Astrocyte (in vitro differentiated cells and primary cell): ENCODE measurements around the gene GRAP2. TPM values are rescaled to one million over a fixed set of nuclear protein-coding genes. Genes with fewer than 3 reads are reported as not detected.

Source experiments
- DNase-seq: peaks from one replicate; pipeline ENCODE4 v3.0.0-alpha.2; 2010; ENCODE audit warnings: low read depth
- FAIRE-seq: peaks from 2 replicates; lab custom pipeline; 2011; peaks lifted over from hg19 to GRCh38; lab: Jason Lieb, UNC
- H2AFZ ChIP-seq: 2 replicates; pipeline ENCODE4 v1.6.0; 2012; ENCODE audit warnings: low read depth, low read length, inconsistent platforms
- H3K27ac ChIP-seq: 2 replicates; pipeline ENCODE4 v1.5.1; 2011; ENCODE audit warnings: low read depth, low read length, inconsistent platforms
- H3K27me3 ChIP-seq: 2 replicates; pipeline ENCODE4 v1.6.0; 2011; ENCODE audit warnings: low read length, inconsistent platforms; ENCODE audit not compliant: insufficient read depth
- H3K36me3 ChIP-seq: 2 replicates; pipeline ENCODE4 v1.5.1; 2011; ENCODE audit warnings: low read length, inconsistent platforms; ENCODE audit not compliant: insufficient read depth
- H3K4me1 ChIP-seq: 2 replicates; pipeline ENCODE4 v1.5.1; 2011; ENCODE audit warnings: low read length, inconsistent platforms; ENCODE audit not compliant: insufficient read depth
- H3K4me2 ChIP-seq: 2 replicates; pipeline ENCODE4 v1.6.0; 2012; ENCODE audit warnings: low read length, inconsistent platforms
- H3K4me3 ChIP-seq: 2 replicates; pipeline ENCODE4 v1.5.1; 2011; ENCODE audit warnings: low read depth, mild to moderate bottlenecking, low read length, inconsistent platforms; ENCODE audit not compliant: insufficient read depth
- H3K79me2 ChIP-seq: 2 replicates; pipeline ENCODE4 v1.6.0; 2012; ENCODE audit warnings: mild to moderate bottlenecking, low read length, inconsistent platforms; ENCODE audit not compliant: insufficient read depth
- H3K9ac ChIP-seq: 2 replicates; pipeline ENCODE4 v1.6.0; 2012; ENCODE audit warnings: mild to moderate bottlenecking, low read length, inconsistent platforms
- H3K9me3 ChIP-seq: 2 replicates; pipeline ENCODE4 v1.5.1; 2012; ENCODE audit warnings: low read depth, mild to moderate bottlenecking, low read length, inconsistent platforms; ENCODE audit not compliant: insufficient read depth
- H4K20me1 ChIP-seq: 2 replicates; pipeline ENCODE4 v1.6.0; 2012; ENCODE audit warnings: low read length, inconsistent platforms; ENCODE audit not compliant: insufficient read depth
- H3K27ac Mint-ChIP-seq: one replicate; pipeline ENCODE4 v1.8.0; 2021; ENCODE audit warnings: mild to moderate bottlenecking, mixed read lengths; ENCODE audit not compliant: unreplicated experiment
- H3K27me3 Mint-ChIP-seq: one replicate; pipeline ENCODE4 v1.8.0; 2021; ENCODE audit warnings: low read depth, mixed read lengths; ENCODE audit not compliant: unreplicated experiment
- H3K36me3 Mint-ChIP-seq: one replicate; pipeline ENCODE4 v1.8.0; 2021; ENCODE audit warnings: low read depth, mixed read lengths; ENCODE audit not compliant: unreplicated experiment
- H3K4me1 Mint-ChIP-seq: one replicate; pipeline ENCODE4 v1.8.0; 2021; ENCODE audit warnings: low read depth, mixed read lengths; ENCODE audit not compliant: unreplicated experiment
- H3K4me3 Mint-ChIP-seq: one replicate; pipeline ENCODE4 v1.8.0; 2021; ENCODE audit warnings: mild to moderate bottlenecking, moderate library complexity, mixed read lengths; ENCODE audit not compliant: unreplicated experiment
- H3K9me3 Mint-ChIP-seq: one replicate; pipeline ENCODE4 v1.8.0; 2021; ENCODE audit warnings: mild to moderate bottlenecking, mixed read lengths; ENCODE audit not compliant: unreplicated experiment
- EZH2 ChIP-seq: IDR thresholded peaks from 2 replicates; pipeline ENCODE4 v1.6.1; 2012; ENCODE audit warnings: mild to moderate bottlenecking, low read length, inconsistent platforms; ENCODE audit not compliant: insufficient read depth
- total RNA-seq: library from RNA; stranded (reverse); gene quantifications from 2 replicates; pipeline ENCODE4 v1.2.1, GENCODE V29; 2021
- TF ChIP-seq, protein P1 (sequence below): IDR thresholded peaks from 2 replicates; pipeline ENCODE4 v1.5.1; 2011; ENCODE audit warnings: low read depth, mild to moderate bottlenecking, inconsistent platforms, low read length, moderate library complexity; ENCODE audit not compliant: insufficient read depth

The GRAP2 gene
- total RNA-seq, 1 donor from 2014 or later: 0.23 TPM

- H3K9ac ChIP-seq: no peak overlapping the region
- no peaks in the 10 kb centered on the region for H4K20me1 ChIP-seq
- H3K36me3 Mint-ChIP-seq: no peaks in the 10 kb centered on the region
Observed at GRCh38 chr22:39894554-39895092, 6.3 kb upstream of the GRAP2 start.

DNA sequence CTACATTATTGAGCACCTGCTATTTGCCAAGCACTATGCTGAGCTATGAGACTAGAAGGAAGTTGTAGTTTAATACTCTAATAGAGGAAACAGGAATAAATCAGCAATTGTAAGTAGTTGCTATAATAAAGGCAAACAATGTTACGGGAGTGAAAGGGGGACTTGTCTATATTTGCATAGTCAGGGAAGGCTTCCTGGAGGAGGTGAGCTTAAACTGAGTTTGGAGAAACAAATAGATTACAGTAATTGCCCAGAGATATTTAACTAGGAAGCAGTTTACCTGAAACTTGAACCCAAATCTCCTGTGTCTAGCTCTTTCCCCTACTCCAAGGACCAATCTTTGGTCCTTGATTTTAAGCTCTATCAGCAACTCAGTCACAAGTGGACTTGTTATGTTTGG is 5.2 kb upstream of the GRAP2 start:
- Mint-ChIP-seq H3K9me3 (no peaks in the 10 kb centered on the region), H3K27ac (no peak overlapping the region), H3K27me3 (peaks cover 4% of the 10 kb centered on the region), H3K36me3 (peaks cover 2% of the 10 kb centered on the region), H3K4me3 (no peak overlapping the region), H3K4me1 (peaks cover 4% of the 10 kb centered on the region)
- no peaks in the 10 kb centered on the region for H3K9me3 ChIP-seq
- no peak overlapping the region for H2AFZ ChIP-seq
- H3K27me3 ChIP-seq: peaks cover 21% of the 10 kb centered on the region
- FAIRE-seq: no peak
- no peak overlapping the region for H3K9ac ChIP-seq
- H3K4me3 ChIP-seq: no peak overlapping the region
- DNase-seq: no peak
- no peaks in the 10 kb centered on the region for H4K20me1 ChIP-seq
- no peak for TF ChIP-seq EZH2
- TF ChIP-seq, protein P1, sequence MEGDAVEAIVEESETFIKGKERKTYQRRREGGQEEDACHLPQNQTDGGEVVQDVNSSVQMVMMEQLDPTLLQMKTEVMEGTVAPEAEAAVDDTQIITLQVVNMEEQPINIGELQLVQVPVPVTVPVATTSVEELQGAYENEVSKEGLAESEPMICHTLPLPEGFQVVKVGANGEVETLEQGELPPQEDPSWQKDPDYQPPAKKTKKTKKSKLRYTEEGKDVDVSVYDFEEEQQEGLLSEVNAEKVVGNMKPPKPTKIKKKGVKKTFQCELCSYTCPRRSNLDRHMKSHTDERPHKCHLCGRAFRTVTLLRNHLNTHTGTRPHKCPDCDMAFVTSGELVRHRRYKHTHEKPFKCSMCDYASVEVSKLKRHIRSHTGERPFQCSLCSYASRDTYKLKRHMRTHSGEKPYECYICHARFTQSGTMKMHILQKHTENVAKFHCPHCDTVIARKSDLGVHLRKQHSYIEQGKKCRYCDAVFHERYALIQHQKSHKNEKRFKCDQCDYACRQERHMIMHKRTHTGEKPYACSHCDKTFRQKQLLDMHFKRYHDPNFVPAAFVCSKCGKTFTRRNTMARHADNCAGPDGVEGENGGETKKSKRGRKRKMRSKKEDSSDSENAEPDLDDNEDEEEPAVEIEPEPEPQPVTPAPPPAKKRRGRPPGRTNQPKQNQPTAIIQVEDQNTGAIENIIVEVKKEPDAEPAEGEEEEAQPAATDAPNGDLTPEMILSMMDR: no peak
- H3K36me3 ChIP-seq: no peaks in the 10 kb centered on the region
- H3K79me2 ChIP-seq: no peaks in the 10 kb centered on the region
- no peak overlapping the region for H3K4me2 ChIP-seq
- no peak overlapping the region for H3K27ac ChIP-seq
- no peaks in the 10 kb centered on the region for H3K4me1 ChIP-seq

More at GRCh38 chr22:39894554-39895092, 6.3 kb upstream of the GRAP2 start:
- Histone ChIP-seq H3K9me3 (no peaks in the 10 kb centered on the region), H3K4me2 (no peak overlapping the region), H2AFZ (no peak overlapping the region), H3K27me3 (peaks cover 17% of the 10 kb centered on the region), H3K79me2 (no peaks in the 10 kb centered on the region), H3K4me1 (no peaks in the 10 kb centered on the region), H3K36me3 (no peaks in the 10 kb centered on the region), H3K4me3 (no peak overlapping the region), H3K27ac (no peak overlapping the region)
- no peak for DNase-seq
- H3K9me3 Mint-ChIP-seq: no peaks in the 10 kb centered on the region
- no peak overlapping the region for H3K4me3 Mint-ChIP-seq
- no peak overlapping the region for H3K27ac Mint-ChIP-seq
- no peaks in the 10 kb centered on the region for H3K4me1 Mint-ChIP-seq
- TF ChIP-seq EZH2: no peak
- TF ChIP-seq, protein P1: no peak
- H3K27me3 Mint-ChIP-seq: no peaks in the 10 kb centered on the region
- no peak for FAIRE-seq

DNA sequence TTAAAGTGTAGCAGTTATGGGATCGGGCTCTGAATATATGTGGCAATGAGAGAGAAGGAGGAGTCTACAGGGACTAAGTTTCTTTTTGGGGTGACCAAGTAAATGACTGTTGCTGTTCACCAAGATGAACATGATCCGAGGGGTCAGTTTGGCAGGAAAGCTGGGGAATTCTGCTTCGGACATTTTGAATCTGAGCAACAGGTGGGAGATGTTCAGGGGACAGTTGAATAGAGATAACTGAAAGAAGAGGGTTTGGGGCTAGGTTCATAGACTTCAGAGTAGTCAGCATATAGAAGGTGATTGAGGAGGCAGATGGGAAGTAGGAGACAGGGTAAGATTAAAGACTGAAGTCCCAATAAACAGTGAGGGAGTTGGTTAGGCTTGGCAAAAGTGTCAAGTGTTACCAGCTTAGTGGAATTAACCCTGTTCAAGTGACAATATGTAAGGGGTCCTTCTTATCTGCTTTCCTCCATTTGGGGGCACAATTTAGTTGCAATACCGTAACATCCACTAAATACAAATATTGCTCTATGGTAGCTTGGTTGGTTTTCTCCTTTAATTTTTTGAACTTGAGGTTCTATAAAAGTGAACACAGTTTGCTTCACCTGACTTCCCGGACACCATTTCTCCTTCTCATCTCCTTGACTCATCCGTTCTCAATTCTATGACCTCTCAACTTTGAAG is 4.4 kb upstream of the GRAP2 start:
- DNase-seq: no peak
- FAIRE-seq: no peak
- H3K9me3 ChIP-seq: no peaks in the 10 kb centered on the region
- H3K9ac ChIP-seq: no peak overlapping the region
- no peak overlapping the region for H3K4me3 Mint-ChIP-seq
- H3K4me1 Mint-ChIP-seq: peaks cover 8% of the 10 kb centered on the region
- H4K20me1 ChIP-seq: no peaks in the 10 kb centered on the region
- H3K27ac Mint-ChIP-seq: no peak overlapping the region
- no peaks in the 10 kb centered on the region for H3K9me3 Mint-ChIP-seq
- peaks cover 2% of the 10 kb centered on the region for H3K36me3 Mint-ChIP-seq
- TF ChIP-seq, protein P1: no peak
- no peak for TF ChIP-seq EZH2
- H3K27ac ChIP-seq: no peak overlapping the region
- H3K27me3 ChIP-seq: peaks cover 24% of the 10 kb centered on the region
- no peaks in the 10 kb centered on the region for H3K79me2 ChIP-seq
- H3K4me2 ChIP-seq: no peak overlapping the region
- no peak overlapping the region for H3K4me3 ChIP-seq
- no peaks in the 10 kb centered on the region for H3K4me1 ChIP-seq
- H3K36me3 ChIP-seq: no peaks in the 10 kb centered on the region
- peaks cover 11% of the 10 kb centered on the region for H3K27me3 Mint-ChIP-seq
- H2AFZ ChIP-seq: no peak overlapping the region
